HEK293T (cell line): Measurements from ENCODE around the gene MRPS10.

Source experiments
- ARNT ChIP-seq: fragments of 450-650 bp; IDR thresholded peaks from 2 replicates; pipeline ENCODE4 v1.6.1; 2017; ENCODE audit warnings: mild to moderate bottlenecking
- BHLHE40 ChIP-seq: fragments of 450-650 bp; IDR thresholded peaks from 2 replicates; pipeline ENCODE4 v1.6.1; 2016; ENCODE audit warnings: mild to moderate bottlenecking, moderate library complexity, borderline replicate concordance
- FOXA1 ChIP-seq: fragments of 450-650 bp; IDR thresholded peaks from 2 replicates; pipeline ENCODE4 v1.6.1; 2016; ENCODE audit warnings: mild to moderate bottlenecking
- FOXK2 ChIP-seq: fragments of 450-650 bp; IDR thresholded peaks from 2 replicates; pipeline ENCODE4 v1.6.1; 2016; ENCODE audit warnings: mild to moderate bottlenecking
- FOXM1 ChIP-seq: fragments of 450-650 bp; IDR thresholded peaks from 2 replicates; pipeline ENCODE4 v1.6.1; 2017; ENCODE audit warnings: mild to moderate bottlenecking, borderline replicate concordance
- HDGF ChIP-seq: fragments of 450-650 bp; IDR thresholded peaks from 2 replicates; pipeline ENCODE4 v1.6.1; 2017; ENCODE audit warnings: antibody characterized with exemption, borderline replicate concordance
- L3MBTL2 ChIP-seq: fragments of 450-650 bp; conservative IDR thresholded peaks from 2 replicates; pipeline ENCODE4 v1.6.1; 2016; ENCODE audit warnings: mild to moderate bottlenecking
- NFRKB ChIP-seq: fragments of 450-650 bp; IDR thresholded peaks from 2 replicates; pipeline ENCODE4 v1.6.1; 2016; ENCODE audit warnings: mild to moderate bottlenecking, moderate library complexity
- SP1 ChIP-seq: fragments of 450-650 bp; IDR thresholded peaks from 2 replicates; pipeline ENCODE4 v1.6.1; 2017
- SUZ12 ChIP-seq: fragments of 450-650 bp; IDR thresholded peaks from 2 replicates; pipeline ENCODE4 v1.6.1; 2016; ENCODE audit warnings: mild to moderate bottlenecking
- ZNF384 ChIP-seq: fragments of 450-650 bp; IDR thresholded peaks from 2 replicates; pipeline ENCODE4 v1.6.1; 2016

- TF ChIP-seq FOXA1 (no peak), L3MBTL2 (no peak), HDGF (no peak), FOXM1 (no peak), ZNF384 (no peak), NFRKB (no peak), ARNT (no peak), SUZ12 (no peak), BHLHE40 (no peak), SP1 (no peak), FOXK2 (no peak)
Measured at GRCh38 chr6:42175860-42176259, 41.8 kb downstream of the MRPS10 start.
